ENCODE measurements around the gene DNAH8.

- no peak for TF ChIP-seq EZH2phosphoT487 (conservative IDR thresholded peaks at IDR 0.05; ENCODE audit: low read length)
- TF ChIP-seq CTCF (IDR thresholded peaks at IDR 0.05; ENCODE audit: insufficient read depth, low read length, poor library complexity, severe bottlenecking), result no peak
Measured at GRCh38 chr6:38929560-38929959, 214.4 kb downstream of the DNAH8 start.

Data from SU-DHL-6 (cell line).